Gastrocnemius medialis (tissue), 4 donors: Measurements from ENCODE around the gene IRX1.

ENCODE experiments used
- CTCF ChIP-seq, 5 experiments: fragments of 450-650 bp in 3 of 5; fragments of 200-600 bp in 2 of 5; sonication (generic) in 2 of 5; IDR thresholded peaks in 4 of 5; conservative IDR thresholded peaks in 1 of 5; 1 replicate in 4 of 5; 2 replicates in 1 of 5; pipeline ENCODE4 v1.5.1; 2016 to 2019; ENCODE audit warnings: antibody characterized with exemption in 5 of 5, mild to moderate bottlenecking in 3 of 5, moderate library complexity in 3 of 5
- POLR2A ChIP-seq, 2 donors: fragments of 450-650 bp; IDR thresholded peaks; one replicate each; pipeline ENCODE4 v1.6.1; 2017; ENCODE audit warnings: antibody characterized with exemption in 2 of 2, mild to moderate bottlenecking in 2 of 2, moderate library complexity in 2 of 2

- TF ChIP-seq CTCF (IDR thresholded peaks at IDR 0.05 in 4 of 5, conservative IDR thresholded peaks at IDR 0.05 in 1 of 5) (no peak), POLR2A (IDR thresholded peaks at IDR 0.05) (no peak)
Observed at GRCh38 chr5:3613726-3614125, 18.1 kb downstream of the IRX1 start.
